Transverse colon (tissue), 4 donors: ENCODE data around the gene SETD3. TPM values are rescaled to one million over a fixed set of nuclear protein-coding genes. Genes with fewer than 3 reads are reported as not detected.

Source experiments
- DNase-seq: peaks from one replicate; pipeline ENCODE4 v3.0.0-alpha.2; 2019
- H3K27ac ChIP-seq, 4 donors: fragments of 200-600 bp; sonication (generic); 2 replicates each; pipeline ENCODE4 v1.5.1; 2016 to 2018; ENCODE audit warnings: inconsistent platforms in 4 of 4
- H3K27me3 ChIP-seq: fragments of 200-600 bp; sonication (generic); 2 replicates; pipeline ENCODE4 v1.5.1; 2017; ENCODE audit warnings: inconsistent platforms
- H3K36me3 ChIP-seq, 4 donors: fragments of 200-600 bp; sonication (generic); 2 replicates each; pipeline ENCODE4 v1.5.1; 2017 to 2019; ENCODE audit warnings: inconsistent platforms in 4 of 4
- H3K4me1 ChIP-seq, 4 donors: fragments of 200-600 bp; sonication (generic); 2 replicates each; pipeline ENCODE4 v1.5.1; 2017 to 2020; ENCODE audit warnings: inconsistent platforms in 4 of 4
- H3K4me3 ChIP-seq, 4 donors: fragments of 200-600 bp; sonication (generic); 1 replicate in 1 of 4; 2 replicates in 3 of 4; pipeline versions ENCODE4 v1.5.1 to v1.6.1; 2017 to 2019; ENCODE audit warnings: inconsistent platforms in 4 of 4
- H3K9me3 ChIP-seq, 2 donors: fragments of 200-600 bp; sonication (generic); 2 replicates each; pipeline ENCODE4 v1.5.1; 2017 to 2019; ENCODE audit warnings: inconsistent platforms in 2 of 2
- CTCF ChIP-seq, 5 experiments: fragments of 200-600 bp in 3 of 5; fragments of 450-650 bp in 2 of 5; sonication (generic) in 3 of 5; IDR thresholded peaks; 1 replicate in 2 of 5; 2 replicates in 3 of 5; pipeline ENCODE4 v1.5.1; 2016 to 2017; ENCODE audit warnings: antibody characterized with exemption in 5 of 5, inconsistent platforms in 3 of 5, mild to moderate bottlenecking in 2 of 5, moderate library complexity in 1 of 5
- EP300 ChIP-seq: sonication (generic); formaldehyde crosslinking; IDR thresholded peaks from one replicate; pipeline ENCODE4 v1.6.1; 2017; ENCODE audit warnings: antibody characterized with exemption, low read depth
- POLR2A ChIP-seq: fragments of 450-650 bp; IDR thresholded peaks from one replicate; pipeline ENCODE4 v1.6.1; 2016; ENCODE audit warnings: antibody characterized with exemption, mild to moderate bottlenecking, moderate library complexity
- POLR2AphosphoS5 ChIP-seq, 3 donors: sonication (generic); formaldehyde crosslinking; IDR thresholded peaks; one replicate each; pipeline ENCODE4 v1.6.1; 2016; ENCODE audit warnings: antibody characterized with exemption in 3 of 3
- WGBS, 2 donors: methylation state at CpG; one replicate each; pipeline ENCODE4 v1.1.5; 2018; ENCODE audit warnings: low coverage in 1 of 2; 5-methylcytosine and 5-hydroxymethylcytosine counted together
- in situ Hi-C, 4 donors: fragments of 200-750 bp; cut with MboI; loops; one replicate each; pipeline versions ENCODE4 v1.15.0 to v1.15.1; 2017; ENCODE audit warnings: low sequenced_read_pairs in 3 of 4, low pct_ligation_motif_present in 1 of 4, low pct_unique_long_range_greater_than_20kb in 1 of 4
- intact Hi-C: fragments of 100-400 bp; cut with DNase I; formaldehyde crosslinking; loops from one replicate; pipeline ENCODE4 v1.15.1; 2023; ENCODE audit warnings: low total_unique reads
- total RNA-seq, 4 donors: library from RNA; depleted of rRNA; stranded (reverse); fragments of >200 nt; gene quantifications; one replicate each; pipeline ENCODE4 v1.1.0, GENCODE V29; 2016

SETD3 gene
- total RNA-seq, 4 donors from 2014 or later: 50.1 to 224 (median 68.8) TPM

GRCh38 chr14:99522934-99523703, 42.5 kb upstream of the SETD3 start:
- intact Hi-C loops (no loop called here), in situ Hi-C loops (loop anchor here in 2 of 4 donors (5.0 to 25.0 kb wide), 2 partner anchors 89 to 94 kb away; partner anchors contain the start of gene CCDC85C (in 1 of the 2))
- Histone ChIP-seq H3K4me1 (peaks cover 33 to 49% (median 41%) of the 10 kb centered on the region in 4 donors), H3K4me3 (no peak overlapping the region), H3K27ac (peak overlapping the region; percentile 63 to 84 (median 70)), H3K36me3 (no peaks in the 10 kb centered on the region), H3K9me3 (no peaks in the 10 kb centered on the region), H3K27me3 (no peaks in the 10 kb centered on the region)
- peak; percentile 34 for DNase-seq
- TF ChIP-seq CTCF (IDR thresholded peaks at IDR 0.05) (no peak), POLR2A (no peak), POLR2AphosphoS5 (IDR thresholded peaks at IDR 0.05) (no peak), EP300 (no peak)
- WGBS, 2 donors: 19 to 29% methylated on average over 5 to 12 of the region's 14 CpGs

- Histone ChIP-seq H3K4me3 (no peak overlapping the region), H3K27me3 (no peaks in the 10 kb centered on the region), H3K36me3 (no peaks in the 10 kb centered on the region), H3K9me3 (no peaks in the 10 kb centered on the region), H3K27ac (peak overlapping the region; percentile 63 to 84 (median 70)), H3K4me1 (peaks cover 35 to 49% (median 41%) of the 10 kb centered on the region in 4 donors)
- WGBS, 2 donors: 60 to 72% methylated on average over 3 to 7 of the region's 12 CpGs
- TF ChIP-seq POLR2A (no peak), CTCF (IDR thresholded peaks at IDR 0.05) (no peak), POLR2AphosphoS5 (IDR thresholded peaks at IDR 0.05) (no peak), EP300 (no peak)
- intact Hi-C loops (no loop called here), in situ Hi-C loops (loop anchor here in 2 of 4 donors (5.0 to 25.0 kb wide), 2 partner anchors 90 to 95 kb away; partner anchors contain the start of gene CCDC85C (in 1 of the 2))
- no peak for DNase-seq
Observed at GRCh38 chr14:99522457-99522891, 41.8 kb upstream of the SETD3 start.

- DNase-seq: no peak
- in situ Hi-C loops (loop anchor here in 2 of 4 donors (5.0 to 25.0 kb wide), 2 partner anchors 90 to 95 kb away; partner anchors contain the start of gene CCDC85C (in 1 of the 2)), intact Hi-C loops (no loop called here)
- WGBS, 2 donors: 78 to 94% methylated on average over 8 to 18 of the region's 18 CpGs
- no peak for TF ChIP-seq CTCF (IDR thresholded peaks at IDR 0.05)
- TF ChIP-seq POLR2AphosphoS5 (IDR thresholded peaks at IDR 0.05): no peak
- TF ChIP-seq EP300: no peak
- no peak for TF ChIP-seq POLR2A
- H3K4me3 ChIP-seq: no peak overlapping the region
- peaks cover 35 to 49% (median 41%) of the 10 kb centered on the region in 4 donors for H3K4me1 ChIP-seq
- no peaks in the 10 kb centered on the region for H3K27me3 ChIP-seq
- peak overlapping the region in 3 of 4 donors; percentile 46 to 66 (median 63) for H3K27ac ChIP-seq
- no peaks in the 10 kb centered on the region for H3K36me3 ChIP-seq
- H3K9me3 ChIP-seq: no peaks in the 10 kb centered on the region
Observed at GRCh38 chr14:99522025-99522401, 41.4 kb upstream of the SETD3 start.

GRCh38 chr14:99521176-99522024, 40.7 kb upstream of the SETD3 start:
- intact Hi-C loops: no loop called here
- no peak overlapping the region for H3K4me3 ChIP-seq
- 87% methylated on average over 25 of the region's 25 CpGs; no CpG with 5 or more reads in 1 of the 2 donors for WGBS, 2 donors
- TF ChIP-seq EP300: no peak
- H3K4me1 ChIP-seq: peaks cover 35 to 49% (median 41%) of the 10 kb centered on the region in 4 donors
- no peaks in the 10 kb centered on the region for H3K36me3 ChIP-seq
- H3K27ac ChIP-seq: peak overlapping the region in 1 of 4 donors; percentile 46
- no peaks in the 10 kb centered on the region for H3K27me3 ChIP-seq
- no peak for DNase-seq
- in situ Hi-C loops: loop anchor here in 2 of 4 donors (5.0 to 25.0 kb wide), 2 partner anchors 91 to 96 kb away; partner anchors contain the start of gene CCDC85C (in 1 of the 2)
- no peaks in the 10 kb centered on the region for H3K9me3 ChIP-seq
